Mucosa of descending colon (tissue), 3 donors: ENCODE data around the gene PARP16. TPM values are rescaled to one million over a fixed set of nuclear protein-coding genes. Genes with fewer than 3 reads are reported as not detected.

Experiments used
- ATAC-seq: fragments of 200-7000 bp; cut with Tn5 transposase; one replicate; pipeline ENCODE4 v1.9.1; 2020; ENCODE audit warnings: mild to moderate bottlenecking, moderate library complexity
- DNase-seq, 3 donors: peaks; one replicate each; pipeline ENCODE4 v3.0.0-alpha.2; 2020
- H3K36me3 ChIP-seq: fragments of 200-600 bp; one replicate; pipeline ENCODE4 v1.8.0; 2021; ENCODE audit warnings: low read depth, mild to moderate bottlenecking
- H3K4me1 ChIP-seq: fragments of 200-600 bp; one replicate; pipeline ENCODE4 v1.8.0; 2021; ENCODE audit warnings: low read depth, mild to moderate bottlenecking
- H3K4me3 ChIP-seq: fragments of 200-600 bp; one replicate; pipeline ENCODE4 v1.8.0; 2021; ENCODE audit warnings: mild to moderate bottlenecking
- H3K9me3 ChIP-seq: fragments of 200-600 bp; one replicate; pipeline ENCODE4 v1.8.0; 2021; ENCODE audit warnings: mild to moderate bottlenecking
- CTCF ChIP-seq: fragments of 200-600 bp; IDR thresholded peaks from one replicate; pipeline ENCODE4 v1.8.0; 2022; ENCODE audit warnings: antibody characterized with exemption, mild to moderate bottlenecking
- intact Hi-C, 2 donors: fragments of 100-400 bp; cut with DNase I in 1 of 2; cut with micrococcal nuclease in 1 of 2; formaldehyde crosslinking; loops; one replicate each; pipeline versions ENCODE4 v1.11.0 to v1.11.1; 2022; cut with DNase I, micrococcal nuclease
- total RNA-seq, 3 donors: library from RNA; stranded (reverse); fragmentation: NEBNext Ultra II Directional in 2 of 3; extraction: Animal tissue kit (Norgen Biotek cat#: 25700) in 2 of 3; gene quantifications; one replicate each; pipeline versions ENCODE4 v1.2.1 to v1.2.4, GENCODE V29; 2021 to 2023
- donor health status: DM: no; HTN: no; CAD: no; lungs with moderate emphysema.
- donor health status: DM: no; HTN: no; CAD: no.
- donor health status: DM: no; HTN: yes; CAD: no.

Gene PARP16
- total RNA-seq, 3 donors from 2014 or later, result 9.6 to 12.4 (median 12.1) TPM

GRCh38 chr15:65303687-65304380 is 17.2 kb upstream of the PARP16 start:
- Histone ChIP-seq H3K4me1 (peaks cover 4% of the 10 kb centered on the region), H3K9me3 (no peaks in the 10 kb centered on the region), H3K36me3 (peaks cover 5% of the 10 kb centered on the region), H3K4me3 (peak overlapping the region; percentile 14)
- ATAC-seq (peak; percentile 55), DNase-seq (peak in 2 of 3 donors; percentile 59 to 67)
- TF ChIP-seq CTCF, result no peak
- intact Hi-C loops, result no loop called here

GRCh38 chr15:65302061-65302460 is 15.4 kb upstream of the PARP16 start:
- no peak for ATAC-seq
- peaks cover 4% of the 10 kb centered on the region for H3K4me1 ChIP-seq
- no peaks in the 10 kb centered on the region for H3K9me3 ChIP-seq
- intact Hi-C loops, result no loop called here
- H3K4me3 ChIP-seq, result no peak overlapping the region
- no peak for TF ChIP-seq CTCF
- H3K36me3 ChIP-seq, result peaks cover 5% of the 10 kb centered on the region
- DNase-seq, result peak in 1 of 3 donors; percentile 55

GRCh38 chr15:65300924-65301441 is 14.3 kb upstream of the PARP16 start:
- ATAC-seq (no peak), DNase-seq (no peak)
- intact Hi-C loops, result no loop called here
- no peaks in the 10 kb centered on the region for H3K9me3 ChIP-seq
- peaks cover 5% of the 10 kb centered on the region for H3K36me3 ChIP-seq
- no peak overlapping the region for H3K4me3 ChIP-seq
- H3K4me1 ChIP-seq, result peaks cover 9% of the 10 kb centered on the region
- no peak for TF ChIP-seq CTCF

- peaks cover 10% of the 10 kb centered on the region for H3K4me1 ChIP-seq
- no peak overlapping the region for H3K4me3 ChIP-seq
- intact Hi-C loops, result loop anchor here in 1 of 2 donors (5.0 kb wide), 1 partner anchor 111 kb away; the partner anchor contains the start of gene CLPX
- H3K9me3 ChIP-seq, result no peaks in the 10 kb centered on the region
- H3K36me3 ChIP-seq, result no peaks in the 10 kb centered on the region
- no peak for ATAC-seq
- no peak for DNase-seq
- no peak for TF ChIP-seq CTCF
Measured at GRCh38 chr15:65298731-65299130, 12.0 kb upstream of the PARP16 start.

DNA sequence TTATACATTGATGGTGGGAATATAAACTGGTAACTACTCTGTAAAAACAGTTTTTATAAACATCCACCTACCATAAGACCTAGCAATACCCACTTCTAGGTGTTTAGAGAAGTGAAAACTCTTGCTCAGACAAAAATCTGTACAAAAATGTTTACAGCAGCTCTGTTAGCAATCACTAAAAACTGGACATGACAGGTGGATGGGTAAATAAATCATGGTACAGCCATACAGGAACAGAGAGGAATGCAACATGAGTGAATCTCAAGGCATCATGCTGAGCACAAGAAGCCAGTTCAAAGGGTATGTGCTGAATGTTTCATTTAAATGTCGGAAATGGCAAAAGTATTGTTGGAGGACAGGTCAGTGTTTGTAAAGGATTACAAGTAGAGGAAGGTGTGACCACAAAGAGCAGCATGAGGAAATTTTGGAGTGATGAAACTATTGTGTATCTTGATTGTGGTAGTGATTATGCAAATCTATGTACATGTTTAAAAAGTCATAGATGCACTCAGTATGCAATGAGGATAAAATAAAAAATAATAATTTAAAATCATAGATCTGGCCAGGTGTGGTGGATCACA is 6.3 kb upstream of the PARP16 start:
- no peak for TF ChIP-seq CTCF

More for the DNA sequence above, 6.3 kb upstream of the PARP16 start:
- intact Hi-C loops, result no loop called here
- H3K4me1 ChIP-seq, result peaks cover 7% of the 10 kb centered on the region
- DNase-seq, result no peak
- H3K4me3 ChIP-seq, result no peak overlapping the region
- H3K9me3 ChIP-seq, result no peaks in the 10 kb centered on the region
- no peaks in the 10 kb centered on the region for H3K36me3 ChIP-seq
- ATAC-seq, result no peak
